HG03521 (cell line): ENCODE measurements around the gene FAM169A.
"Not testable (repeated sequence)": the region's sequence is repeated elsewhere in the genome, so short reads cannot be mapped to it uniquely, and the experiment has no call there.

Experiments
- ATAC-seq: cut with Tn5 transposase; IDR thresholded peaks from one replicate; pipeline ENCODE4 v1.9.1; 2021; ENCODE audit warnings: mild to moderate bottlenecking, moderate library complexity; ENCODE audit not compliant: unreplicated experiment

FAM169A gene

DNA sequence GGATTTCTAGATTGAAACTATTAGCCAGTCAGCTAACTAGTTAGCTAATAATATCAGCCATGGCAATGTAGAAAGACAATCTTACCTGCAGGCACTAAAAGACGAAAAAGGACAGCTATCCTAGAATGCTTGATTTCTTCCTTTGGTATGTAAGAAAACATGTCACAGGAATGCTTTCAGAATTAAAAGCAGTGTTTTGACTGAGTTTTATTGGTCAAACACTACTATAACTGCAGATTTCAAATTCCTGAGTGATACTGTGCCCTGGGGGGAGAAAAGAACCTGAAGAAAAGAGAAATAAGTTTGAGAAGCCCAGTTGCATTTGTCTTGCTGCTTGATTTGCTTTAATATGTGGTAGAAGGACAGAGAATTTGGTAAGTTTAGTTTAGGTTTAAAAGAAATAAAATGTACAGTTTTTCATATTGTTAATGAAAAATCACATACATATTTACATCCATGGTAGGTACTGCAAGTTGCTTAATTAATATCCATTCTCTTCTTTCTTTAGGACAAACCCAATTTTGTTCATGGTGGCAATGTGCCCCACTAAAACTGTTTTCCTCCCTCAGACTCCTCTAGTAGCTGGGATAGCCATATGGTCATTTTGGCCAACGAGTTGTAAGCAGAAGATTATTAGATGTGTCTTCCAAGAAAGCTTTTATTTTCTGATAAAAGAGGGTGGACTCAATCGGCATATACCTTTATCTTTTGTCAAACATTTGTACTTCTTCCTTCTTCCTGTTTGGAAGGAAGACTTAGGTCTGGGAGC lies 4.3 kb upstream of the FAM169A start:
- no peak for ATAC-seq

DNA sequence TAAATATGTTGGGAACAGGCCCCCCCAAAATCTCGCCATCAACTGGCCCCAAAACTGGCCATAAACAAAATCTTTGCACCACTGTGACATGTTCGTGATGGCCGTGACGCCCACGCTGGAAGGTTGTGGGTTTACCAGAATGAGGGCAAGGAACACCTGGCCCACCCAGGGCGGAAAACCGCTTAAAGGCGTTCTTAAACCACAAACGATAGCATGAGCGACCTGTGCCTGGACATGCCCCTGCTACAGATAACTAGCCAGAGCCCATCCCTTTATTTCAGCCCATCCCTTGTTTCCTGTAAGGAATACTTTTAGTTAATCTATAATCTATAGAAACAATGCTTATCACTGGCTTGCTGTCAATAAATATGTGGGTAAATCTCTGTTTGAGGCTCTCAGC lies 3.2 kb upstream of the FAM169A start:
- ATAC-seq, result not testable (repeated sequence)

DNA sequence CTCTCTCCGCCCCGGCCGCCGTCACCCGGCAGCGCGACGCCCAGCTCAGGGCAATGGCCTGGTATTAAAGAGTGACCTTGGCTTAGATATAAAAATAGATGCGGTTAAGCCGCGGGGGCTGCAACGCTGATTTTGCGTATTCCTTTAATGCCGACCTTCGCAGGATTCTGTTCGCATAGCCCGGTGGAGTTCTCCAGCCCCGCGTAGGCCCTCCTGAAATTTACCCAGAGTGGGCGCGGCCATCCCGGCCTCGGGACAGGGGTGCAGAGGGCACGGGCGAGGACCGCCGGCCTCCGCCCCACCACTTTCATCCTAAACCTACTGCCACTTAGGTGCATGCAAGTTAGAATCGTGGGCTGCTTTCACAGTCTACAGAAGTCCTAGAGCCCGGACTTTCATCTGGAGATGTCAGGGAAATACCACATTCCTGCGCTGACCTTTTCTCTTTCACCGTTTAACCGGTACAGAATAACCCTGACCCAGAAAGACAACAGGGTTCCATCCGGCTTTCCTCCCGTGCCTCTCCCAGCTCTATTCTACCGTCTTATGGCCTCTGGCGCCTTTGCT lies 492 bp upstream of the FAM169A start:
- ATAC-seq, result peak; percentile 11

DNA sequence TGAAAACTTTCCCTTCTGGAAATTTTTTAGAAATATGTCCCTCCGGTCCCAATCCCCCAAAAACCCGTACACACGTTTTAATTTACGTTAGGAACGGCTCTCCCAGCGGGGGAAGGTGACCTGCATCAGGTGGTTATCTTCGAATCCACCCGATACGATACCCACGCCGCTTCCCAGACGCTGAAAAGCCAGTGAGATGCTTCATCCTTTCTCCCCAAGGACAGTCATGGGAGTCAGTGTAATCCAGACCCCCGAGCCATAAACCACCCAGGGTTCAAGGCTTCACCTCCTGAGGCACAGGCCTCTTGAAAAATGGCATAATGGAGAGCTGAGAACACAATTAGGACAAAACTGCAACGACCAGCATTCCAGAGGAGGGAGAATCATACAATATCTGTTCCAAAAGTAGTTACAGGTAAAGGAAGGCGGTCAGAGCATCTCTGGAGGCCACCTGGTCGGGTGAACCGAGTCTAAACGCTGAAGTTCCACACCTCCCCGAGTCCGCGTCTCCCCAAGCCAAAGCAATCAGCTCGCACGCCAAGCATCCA lies 857 bp downstream of the FAM169A start:
- no peak for ATAC-seq

DNA sequence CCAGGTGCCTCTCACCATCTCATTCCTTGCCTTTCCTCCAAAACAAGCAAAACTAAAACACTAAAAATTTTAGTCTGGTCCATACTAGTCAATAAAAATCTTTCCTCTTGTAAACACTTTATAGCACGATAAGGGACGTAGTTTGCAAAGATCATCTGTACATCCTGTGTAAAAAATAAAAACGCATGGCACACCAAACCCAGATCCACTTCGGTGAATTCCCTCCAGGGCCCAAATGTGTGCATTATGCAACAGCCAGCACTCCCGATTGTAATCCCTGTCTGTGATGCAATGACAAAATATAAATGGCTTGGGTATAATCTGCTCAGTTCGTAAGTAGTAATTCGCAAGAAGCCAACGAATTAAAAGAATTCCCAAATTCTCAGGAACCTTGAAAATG lies 1.4 kb downstream of the FAM169A start:
- no peak for ATAC-seq

DNA sequence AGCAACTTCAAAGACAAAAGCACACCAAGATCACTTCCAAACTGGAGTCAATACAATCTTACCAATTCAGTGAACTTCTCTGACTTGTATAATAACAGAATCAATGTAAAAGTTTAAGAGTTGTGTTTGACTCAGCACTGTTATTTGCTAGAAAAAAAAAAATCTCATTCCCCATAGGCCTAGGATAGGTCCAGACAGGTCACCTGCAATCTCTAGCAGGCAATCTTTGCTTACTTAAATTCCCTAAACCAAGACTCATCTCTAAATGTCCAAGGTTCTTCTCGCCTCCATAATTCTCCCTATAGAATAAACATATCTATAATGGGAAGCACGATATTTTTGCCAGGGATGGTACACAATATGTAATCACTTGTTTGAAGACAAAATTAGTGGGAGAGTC lies 2.5 kb downstream of the FAM169A start:
- no peak for ATAC-seq

DNA sequence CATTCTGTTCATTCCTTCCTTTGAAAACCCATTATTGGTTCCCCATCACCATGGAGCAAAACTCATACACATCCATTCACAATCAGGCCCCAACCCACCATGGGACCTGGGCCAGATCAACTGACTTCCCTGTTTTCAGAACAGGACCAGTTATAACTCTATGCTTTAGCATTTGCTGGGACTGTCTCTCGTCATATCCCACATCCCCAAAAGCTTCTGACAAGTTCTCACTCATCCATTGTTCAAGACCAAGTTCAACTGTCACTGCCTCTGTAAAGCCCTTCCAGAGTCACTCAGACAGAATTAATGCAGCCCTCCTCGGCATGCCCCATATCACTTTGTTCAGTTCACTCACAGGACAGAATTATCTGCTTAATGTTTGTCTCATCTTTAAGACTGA lies 4.0 kb downstream of the FAM169A start:
- no peak for ATAC-seq

DNA sequence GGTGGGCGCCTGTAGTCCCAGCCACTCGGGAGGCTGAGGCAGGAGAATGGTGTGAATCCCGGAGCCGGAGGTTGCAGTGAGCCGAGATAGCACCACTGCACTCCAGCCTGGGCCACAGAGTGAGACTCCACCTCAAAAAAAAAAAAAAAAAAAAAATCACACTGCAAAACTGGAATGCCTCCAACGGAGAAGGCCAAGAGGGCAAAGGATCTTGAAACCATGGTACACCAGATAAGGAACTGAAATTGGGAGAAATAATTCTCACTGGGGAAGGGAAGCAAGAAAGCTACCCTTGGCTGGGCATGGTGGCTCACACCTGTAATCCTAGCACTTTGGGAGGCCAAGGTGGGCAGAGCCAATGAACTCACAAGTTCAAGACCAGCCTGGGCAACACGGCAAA lies 9.2 kb downstream of the FAM169A start:
- ATAC-seq, result not testable (repeated sequence)

DNA sequence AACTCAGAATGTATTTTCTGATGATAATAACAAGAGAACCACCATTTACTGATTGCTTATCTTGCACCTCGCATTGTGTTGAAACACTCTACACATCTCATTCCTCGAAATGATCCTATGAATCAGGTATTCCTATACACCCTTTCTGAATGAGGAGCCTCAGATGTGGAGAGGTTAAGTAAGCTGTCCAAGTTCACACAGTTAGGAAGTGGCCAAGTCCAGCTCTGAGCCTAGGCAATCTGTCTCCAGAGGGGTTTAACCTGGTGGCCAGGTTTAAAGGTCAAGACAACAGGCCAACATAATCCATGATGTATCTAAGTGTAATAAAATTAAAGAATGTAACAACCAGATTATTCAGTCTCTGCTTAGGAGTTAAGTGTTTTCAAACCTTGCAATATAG lies 12.9 kb downstream of the FAM169A start:
- ATAC-seq, result no peak

DNA sequence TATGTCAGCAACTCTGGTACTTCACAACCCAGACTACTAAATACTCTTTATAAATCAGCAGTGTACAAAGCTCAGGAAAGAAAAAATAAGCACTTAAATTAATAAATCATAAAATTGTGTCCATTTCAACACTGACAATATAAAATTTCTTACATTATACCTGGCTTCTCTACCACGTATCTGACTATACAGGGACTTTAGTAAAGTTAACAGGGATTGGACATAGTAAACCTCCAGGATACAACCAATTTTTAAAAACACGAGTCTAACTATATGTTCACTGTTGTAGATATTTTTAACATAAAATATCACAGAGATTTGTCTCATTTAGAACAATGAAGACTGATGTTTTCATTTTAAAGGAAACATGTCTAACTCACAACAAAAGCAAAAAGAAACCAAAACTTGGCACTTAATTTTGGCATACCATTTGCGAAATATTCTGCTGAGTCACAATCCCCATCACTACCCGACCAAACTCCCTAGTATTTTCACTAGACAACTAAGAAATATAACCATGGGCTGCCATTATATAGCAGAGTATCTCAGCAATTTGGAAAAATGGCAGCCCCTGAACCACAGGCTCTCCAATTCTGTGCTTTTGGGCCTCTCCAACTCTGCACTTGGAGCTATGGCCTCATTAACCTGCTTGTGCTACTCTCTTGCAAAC lies 14.4 kb downstream of the FAM169A start:
- no peak for ATAC-seq

DNA sequence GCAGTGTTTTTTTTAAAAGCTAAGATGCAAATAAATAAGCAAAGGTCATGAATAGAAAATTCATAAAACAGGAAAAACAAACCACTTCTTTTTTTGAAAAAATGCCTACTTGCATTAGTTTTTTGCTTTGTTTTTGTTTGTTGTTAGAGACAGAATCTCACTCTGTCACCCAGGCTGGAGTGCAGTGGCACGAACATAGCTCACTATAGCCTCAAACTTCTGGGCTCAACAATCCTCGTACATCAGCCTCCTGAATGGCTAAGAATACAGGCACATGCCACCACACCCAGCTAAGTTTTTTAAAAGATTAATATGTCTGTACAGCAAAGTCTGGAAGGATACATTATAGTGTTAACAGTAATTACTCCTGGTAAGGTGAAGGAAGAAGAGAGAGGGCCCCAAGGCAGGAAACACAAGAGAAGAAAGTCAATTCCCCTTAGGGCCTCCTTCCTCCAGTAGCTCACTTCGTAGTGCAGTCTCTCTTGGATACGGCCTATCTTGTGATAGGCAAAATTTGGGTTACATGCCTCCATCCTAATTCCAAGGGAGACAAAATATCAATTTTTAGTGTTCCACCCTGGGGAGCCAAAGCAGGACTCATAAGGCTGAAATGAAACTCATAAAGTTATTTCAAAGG lies 15.3 kb downstream of the FAM169A start:
- no peak for ATAC-seq

DNA sequence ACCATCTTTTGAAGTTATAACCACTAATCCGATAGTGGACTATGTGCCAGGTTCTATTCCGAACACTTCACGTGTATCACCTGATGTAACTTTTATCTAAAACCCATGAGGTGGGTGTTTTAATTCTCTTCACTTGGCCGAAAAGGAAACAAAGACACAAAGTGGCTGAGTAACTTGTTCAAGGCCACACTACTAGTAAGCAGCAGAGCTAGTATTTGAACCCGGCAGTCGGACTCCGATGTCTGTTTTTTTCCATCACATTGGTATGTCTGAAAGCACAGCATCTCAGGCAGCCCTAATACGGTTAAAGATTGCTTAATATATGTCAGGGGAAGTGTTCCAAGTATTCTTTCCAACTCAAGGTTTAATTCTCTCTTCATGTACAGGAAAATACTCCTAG lies 16.2 kb downstream of the FAM169A start:
- ATAC-seq, result no peak

DNA sequence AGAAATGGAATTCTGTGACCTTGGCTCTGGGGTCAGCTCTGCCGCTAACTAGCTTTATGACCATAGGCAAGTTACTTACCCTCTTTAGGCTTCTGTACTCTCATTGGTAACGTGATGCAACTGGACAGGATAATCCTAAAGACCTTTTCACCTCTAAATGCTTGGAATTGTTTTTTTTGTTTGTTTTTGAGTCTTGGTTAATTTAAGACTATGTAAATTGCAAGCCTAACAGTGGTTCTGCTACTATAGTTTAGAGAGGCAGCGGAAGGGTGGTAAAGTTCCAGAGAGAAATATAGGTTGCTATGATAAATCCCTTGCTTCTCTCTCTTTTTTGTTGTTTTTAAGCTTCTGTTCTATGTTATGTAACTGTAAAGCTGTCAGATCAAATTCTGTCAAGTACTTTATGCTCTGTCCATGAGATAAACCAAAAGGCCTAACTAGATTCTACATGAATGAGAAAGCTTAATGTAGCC lies 17.6 kb downstream of the FAM169A start:
- ATAC-seq, result no peak

DNA sequence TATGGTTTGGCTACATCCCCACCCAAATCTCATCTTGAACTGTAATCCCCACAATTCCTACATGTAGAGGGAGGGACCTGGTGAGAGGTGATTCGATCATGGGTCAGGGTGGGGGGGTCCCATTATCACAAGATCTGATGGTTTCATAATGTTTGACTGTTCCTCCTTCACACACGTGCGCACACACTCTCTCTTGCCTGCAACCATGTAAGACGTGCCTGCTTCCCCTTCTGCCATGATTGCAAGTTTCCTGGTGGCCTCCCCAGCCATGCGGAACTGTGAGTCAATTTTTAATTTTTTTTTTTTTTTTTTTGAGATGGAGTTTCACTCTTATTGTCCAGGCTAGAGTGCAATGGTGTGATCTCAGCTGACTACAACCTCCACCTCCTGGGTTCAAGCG lies 27.0 kb downstream of the FAM169A start:
- no peak for ATAC-seq

DNA sequence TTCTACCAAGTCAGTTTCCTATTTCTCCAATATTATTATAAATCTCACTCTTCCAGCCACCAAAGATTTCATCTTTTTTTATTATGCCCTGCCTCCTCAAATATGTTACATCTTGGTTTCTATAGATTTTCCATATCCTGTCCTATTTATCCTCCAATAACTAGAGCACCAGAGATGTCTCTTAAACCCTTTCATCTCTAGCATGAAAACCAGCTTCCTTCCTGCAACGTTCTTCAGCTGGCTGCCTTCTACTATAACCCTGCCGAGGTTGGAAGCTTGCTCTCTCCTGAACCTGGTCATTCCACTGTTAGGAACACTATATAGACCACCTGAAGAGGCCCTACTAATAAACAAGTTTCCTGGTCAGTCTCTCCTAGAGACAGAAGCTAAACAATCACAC lies 27.9 kb downstream of the FAM169A start:
- ATAC-seq, result no peak

DNA sequence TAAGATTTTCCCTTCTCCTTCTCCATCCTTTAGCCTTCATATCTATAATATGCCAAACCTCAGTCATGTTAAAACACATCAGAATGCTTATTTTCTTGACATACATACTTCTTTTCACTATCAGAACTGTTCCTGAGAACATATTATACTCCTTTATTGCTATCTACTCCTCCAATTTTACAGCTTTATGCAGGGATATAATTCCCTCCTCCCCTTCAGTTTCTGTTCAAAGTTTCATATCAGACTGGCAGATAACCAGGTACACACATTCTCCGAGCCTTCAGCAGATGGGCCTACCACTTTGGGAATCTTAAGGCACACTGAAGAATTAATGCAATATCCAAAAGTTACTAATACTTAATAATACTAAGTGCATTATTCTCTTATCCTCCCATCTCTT lies 29.1 kb downstream of the FAM169A start:
- ATAC-seq, result no peak

DNA sequence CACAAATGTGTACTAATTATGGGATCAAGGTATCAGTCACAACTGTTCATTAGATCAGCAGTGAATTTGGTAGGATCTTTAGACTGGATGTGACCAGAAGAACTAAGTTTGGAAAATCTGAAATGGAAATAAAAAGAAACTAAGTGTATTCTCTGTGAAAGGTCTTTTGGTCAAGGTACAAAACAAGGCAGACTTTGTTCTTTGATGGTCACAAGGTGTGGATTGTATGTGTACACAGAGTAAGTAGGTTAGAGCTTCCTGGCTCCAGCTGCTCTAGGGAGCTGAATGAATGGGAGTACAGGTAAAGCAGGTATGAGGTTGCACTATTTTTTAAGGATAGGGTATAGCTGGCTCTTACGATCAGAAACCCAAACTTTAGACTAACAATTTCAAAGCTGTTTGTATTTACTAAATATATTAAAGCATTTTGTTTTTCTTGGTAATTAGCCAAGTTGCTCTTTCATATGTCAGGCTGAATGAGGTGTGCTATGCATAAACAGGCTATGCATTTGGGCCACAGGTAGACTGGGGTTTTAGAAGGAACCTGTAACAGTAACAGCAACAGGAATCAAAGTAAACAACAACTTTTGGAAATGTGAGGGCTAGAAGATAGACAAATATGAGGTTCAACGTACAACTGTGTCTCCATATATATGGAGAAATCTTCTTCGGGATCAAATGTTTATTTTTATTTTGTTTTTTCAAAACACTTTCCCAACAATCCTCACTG lies 32.5 kb downstream of the FAM169A start:
- no peak for ATAC-seq

DNA sequence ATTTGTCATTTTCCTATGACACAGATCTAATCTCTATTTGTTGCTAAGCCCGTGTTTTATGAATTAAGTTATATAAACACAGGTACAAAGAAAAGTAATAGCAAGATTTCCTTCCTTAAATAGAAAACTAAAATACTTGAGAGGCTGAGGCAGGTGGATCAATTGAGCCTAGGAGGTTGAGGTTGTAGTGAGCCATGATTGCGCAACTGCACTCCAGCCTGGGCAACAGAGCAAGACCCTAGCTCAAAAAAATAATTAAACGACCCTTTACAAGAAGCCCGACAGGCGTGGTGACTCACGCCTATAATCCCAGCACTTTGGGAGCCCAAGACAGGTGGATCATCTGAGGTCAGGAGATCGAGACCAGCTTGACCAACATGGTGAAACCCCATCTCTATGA lies 36.8 kb downstream of the FAM169A start:
- ATAC-seq, result no peak

DNA sequence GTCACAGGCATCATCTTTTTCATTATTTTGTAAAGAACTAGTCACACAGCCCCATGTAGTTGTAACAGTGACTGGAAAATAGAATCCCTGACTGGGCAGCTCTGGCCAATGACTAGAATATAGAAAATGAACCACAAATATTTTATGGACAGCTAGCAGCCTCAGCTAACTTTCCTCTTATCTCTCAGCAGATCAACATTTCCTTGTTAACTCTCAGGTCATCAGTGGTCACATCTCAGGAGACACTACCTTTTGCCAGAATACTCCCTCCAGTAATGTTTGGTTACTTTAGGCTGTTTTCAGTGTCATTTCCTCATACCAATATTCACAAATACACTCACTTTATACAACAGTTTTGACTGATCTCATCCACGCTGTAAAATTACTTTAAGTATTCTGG lies 43.9 kb downstream of the FAM169A start:
- no peak for ATAC-seq

DNA sequence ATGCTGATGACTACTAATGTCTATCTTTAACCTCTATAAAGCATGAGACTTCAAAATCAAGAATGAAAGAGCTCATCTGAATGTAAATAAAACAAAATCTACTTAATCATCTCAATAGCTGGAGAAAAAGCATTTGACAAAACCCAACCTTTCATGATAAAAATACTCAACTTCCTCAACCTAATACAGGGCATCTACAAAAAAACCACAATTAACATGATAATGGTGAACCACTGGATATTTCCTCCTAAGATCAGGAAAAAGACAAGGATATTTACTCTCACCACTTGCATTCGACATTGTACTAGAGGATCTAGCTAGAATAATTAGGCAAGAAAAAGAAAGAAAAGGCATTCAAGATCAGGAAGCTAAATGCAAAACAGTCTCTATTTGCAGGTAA lies 49.3 kb downstream of the FAM169A start:
- no peak for ATAC-seq

DNA sequence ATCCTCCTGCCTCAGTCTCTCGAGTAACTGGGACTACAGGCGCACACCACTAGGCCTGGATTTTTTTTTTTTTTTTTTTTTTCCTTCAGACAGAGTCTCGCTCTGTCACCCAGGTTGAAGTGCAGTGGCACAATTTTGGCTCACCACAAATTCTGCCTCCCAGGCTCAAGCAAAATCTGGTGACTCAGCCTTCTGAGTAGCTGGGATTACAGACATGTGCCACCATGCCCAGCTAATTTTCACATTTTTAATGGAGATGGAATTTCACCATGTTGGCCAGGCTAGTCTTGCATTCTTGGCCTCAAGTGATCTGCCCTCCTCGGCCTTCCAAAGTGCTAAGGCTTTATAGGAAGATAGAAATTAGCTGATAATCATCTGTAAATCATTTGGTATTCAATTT lies 55.3 kb downstream of the FAM169A start:
- ATAC-seq, result no peak
